ENCODE measurements around the gene NKTR.

DNA sequence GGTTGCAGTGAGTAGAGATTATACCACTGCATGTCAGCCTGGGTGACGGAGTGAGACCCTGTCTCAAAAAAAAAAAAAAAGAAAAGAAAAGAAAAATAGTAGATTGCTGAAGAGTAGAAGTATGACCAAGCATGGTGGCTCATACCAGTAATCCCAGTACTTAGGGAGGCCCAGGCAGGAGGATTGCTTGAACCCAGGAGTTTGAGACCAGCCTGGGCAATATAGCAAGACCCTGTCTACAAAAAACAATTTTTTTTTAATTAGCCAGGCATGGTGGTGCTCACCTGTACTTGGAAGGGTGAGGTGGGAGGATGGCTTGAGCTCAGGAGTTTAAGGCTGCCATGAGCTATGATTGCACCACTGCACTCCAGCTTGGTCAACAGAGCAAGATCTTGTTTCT, 2.5 kb downstream of the NKTR start:
- TF ChIP-seq, protein P1, sequence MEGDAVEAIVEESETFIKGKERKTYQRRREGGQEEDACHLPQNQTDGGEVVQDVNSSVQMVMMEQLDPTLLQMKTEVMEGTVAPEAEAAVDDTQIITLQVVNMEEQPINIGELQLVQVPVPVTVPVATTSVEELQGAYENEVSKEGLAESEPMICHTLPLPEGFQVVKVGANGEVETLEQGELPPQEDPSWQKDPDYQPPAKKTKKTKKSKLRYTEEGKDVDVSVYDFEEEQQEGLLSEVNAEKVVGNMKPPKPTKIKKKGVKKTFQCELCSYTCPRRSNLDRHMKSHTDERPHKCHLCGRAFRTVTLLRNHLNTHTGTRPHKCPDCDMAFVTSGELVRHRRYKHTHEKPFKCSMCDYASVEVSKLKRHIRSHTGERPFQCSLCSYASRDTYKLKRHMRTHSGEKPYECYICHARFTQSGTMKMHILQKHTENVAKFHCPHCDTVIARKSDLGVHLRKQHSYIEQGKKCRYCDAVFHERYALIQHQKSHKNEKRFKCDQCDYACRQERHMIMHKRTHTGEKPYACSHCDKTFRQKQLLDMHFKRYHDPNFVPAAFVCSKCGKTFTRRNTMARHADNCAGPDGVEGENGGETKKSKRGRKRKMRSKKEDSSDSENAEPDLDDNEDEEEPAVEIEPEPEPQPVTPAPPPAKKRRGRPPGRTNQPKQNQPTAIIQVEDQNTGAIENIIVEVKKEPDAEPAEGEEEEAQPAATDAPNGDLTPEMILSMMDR (IDR thresholded peaks at IDR 0.05): no peak
- no peak for TF ChIP-seq POLR2AphosphoS5 (IDR thresholded peaks at IDR 0.05)
- TF ChIP-seq POLR2A (IDR thresholded peaks at IDR 0.05): no peak
